ENCODE data around the gene SPEF2.

DNA sequence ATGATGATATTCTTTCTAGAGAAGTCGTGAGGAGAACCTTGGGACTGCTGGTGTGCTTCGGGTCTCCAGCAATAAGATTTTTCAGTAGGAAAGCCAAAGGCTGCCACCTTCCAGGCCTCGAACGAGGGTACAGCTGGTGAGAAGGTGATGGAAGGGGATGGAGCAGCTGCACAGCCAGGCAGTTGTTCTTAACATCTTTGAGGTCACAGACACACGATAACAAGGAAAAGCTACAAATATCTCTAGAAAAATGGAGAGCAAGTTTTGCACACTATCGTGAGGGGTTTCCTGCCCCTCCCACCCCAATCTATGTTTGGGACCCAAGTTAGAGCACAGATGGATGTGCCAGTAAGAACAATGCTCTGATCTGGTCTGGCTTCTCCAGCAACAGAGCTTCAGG is 232.2 kb downstream of the SPEF2 start:
- TF ChIP-seq, protein P1, sequence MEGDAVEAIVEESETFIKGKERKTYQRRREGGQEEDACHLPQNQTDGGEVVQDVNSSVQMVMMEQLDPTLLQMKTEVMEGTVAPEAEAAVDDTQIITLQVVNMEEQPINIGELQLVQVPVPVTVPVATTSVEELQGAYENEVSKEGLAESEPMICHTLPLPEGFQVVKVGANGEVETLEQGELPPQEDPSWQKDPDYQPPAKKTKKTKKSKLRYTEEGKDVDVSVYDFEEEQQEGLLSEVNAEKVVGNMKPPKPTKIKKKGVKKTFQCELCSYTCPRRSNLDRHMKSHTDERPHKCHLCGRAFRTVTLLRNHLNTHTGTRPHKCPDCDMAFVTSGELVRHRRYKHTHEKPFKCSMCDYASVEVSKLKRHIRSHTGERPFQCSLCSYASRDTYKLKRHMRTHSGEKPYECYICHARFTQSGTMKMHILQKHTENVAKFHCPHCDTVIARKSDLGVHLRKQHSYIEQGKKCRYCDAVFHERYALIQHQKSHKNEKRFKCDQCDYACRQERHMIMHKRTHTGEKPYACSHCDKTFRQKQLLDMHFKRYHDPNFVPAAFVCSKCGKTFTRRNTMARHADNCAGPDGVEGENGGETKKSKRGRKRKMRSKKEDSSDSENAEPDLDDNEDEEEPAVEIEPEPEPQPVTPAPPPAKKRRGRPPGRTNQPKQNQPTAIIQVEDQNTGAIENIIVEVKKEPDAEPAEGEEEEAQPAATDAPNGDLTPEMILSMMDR (IDR thresholded peaks at IDR 0.05; ENCODE audit: low read depth, low read length, missing input control), result no peak
- TF ChIP-seq EGR1 (IDR thresholded peaks at IDR 0.05; ENCODE audit: low read depth in 2 of 2) (no peak), GABPA (IDR thresholded peaks at IDR 0.05 in 1 of 2, conservative IDR thresholded peaks at IDR 0.05 in 1 of 2) (no peak), RXRA (IDR thresholded peaks at IDR 0.05) (no peak), RAD21 (IDR thresholded peaks at IDR 0.05) (no peak), TAF1 (conservative IDR thresholded peaks at IDR 0.05) (no peak), HNF4A (conservative IDR thresholded peaks at IDR 0.05) (no peak), JUND (IDR thresholded peaks at IDR 0.05) (no peak)
- TF ChIP-seq, protein P2, sequence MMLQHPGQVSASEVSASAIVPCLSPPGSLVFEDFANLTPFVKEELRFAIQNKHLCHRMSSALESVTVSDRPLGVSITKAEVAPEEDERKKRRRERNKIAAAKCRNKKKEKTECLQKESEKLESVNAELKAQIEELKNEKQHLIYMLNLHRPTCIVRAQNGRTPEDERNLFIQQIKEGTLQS (IDR thresholded peaks at IDR 0.05), result no peak
- TF ChIP-seq, protein P3, sequence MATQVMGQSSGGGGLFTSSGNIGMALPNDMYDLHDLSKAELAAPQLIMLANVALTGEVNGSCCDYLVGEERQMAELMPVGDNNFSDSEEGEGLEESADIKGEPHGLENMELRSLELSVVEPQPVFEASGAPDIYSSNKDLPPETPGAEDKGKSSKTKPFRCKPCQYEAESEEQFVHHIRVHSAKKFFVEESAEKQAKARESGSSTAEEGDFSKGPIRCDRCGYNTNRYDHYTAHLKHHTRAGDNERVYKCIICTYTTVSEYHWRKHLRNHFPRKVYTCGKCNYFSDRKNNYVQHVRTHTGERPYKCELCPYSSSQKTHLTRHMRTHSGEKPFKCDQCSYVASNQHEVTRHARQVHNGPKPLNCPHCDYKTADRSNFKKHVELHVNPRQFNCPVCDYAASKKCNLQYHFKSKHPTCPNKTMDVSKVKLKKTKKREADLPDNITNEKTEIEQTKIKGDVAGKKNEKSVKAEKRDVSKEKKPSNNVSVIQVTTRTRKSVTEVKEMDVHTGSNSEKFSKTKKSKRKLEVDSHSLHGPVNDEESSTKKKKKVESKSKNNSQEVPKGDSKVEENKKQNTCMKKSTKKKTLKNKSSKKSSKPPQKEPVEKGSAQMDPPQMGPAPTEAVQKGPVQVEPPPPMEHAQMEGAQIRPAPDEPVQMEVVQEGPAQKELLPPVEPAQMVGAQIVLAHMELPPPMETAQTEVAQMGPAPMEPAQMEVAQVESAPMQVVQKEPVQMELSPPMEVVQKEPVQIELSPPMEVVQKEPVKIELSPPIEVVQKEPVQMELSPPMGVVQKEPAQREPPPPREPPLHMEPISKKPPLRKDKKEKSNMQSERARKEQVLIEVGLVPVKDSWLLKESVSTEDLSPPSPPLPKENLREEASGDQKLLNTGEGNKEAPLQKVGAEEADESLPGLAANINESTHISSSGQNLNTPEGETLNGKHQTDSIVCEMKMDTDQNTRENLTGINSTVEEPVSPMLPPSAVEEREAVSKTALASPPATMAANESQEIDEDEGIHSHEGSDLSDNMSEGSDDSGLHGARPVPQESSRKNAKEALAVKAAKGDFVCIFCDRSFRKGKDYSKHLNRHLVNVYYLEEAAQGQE (IDR thresholded peaks at IDR 0.05), result no peak
- TF ChIP-seq, protein P4, sequence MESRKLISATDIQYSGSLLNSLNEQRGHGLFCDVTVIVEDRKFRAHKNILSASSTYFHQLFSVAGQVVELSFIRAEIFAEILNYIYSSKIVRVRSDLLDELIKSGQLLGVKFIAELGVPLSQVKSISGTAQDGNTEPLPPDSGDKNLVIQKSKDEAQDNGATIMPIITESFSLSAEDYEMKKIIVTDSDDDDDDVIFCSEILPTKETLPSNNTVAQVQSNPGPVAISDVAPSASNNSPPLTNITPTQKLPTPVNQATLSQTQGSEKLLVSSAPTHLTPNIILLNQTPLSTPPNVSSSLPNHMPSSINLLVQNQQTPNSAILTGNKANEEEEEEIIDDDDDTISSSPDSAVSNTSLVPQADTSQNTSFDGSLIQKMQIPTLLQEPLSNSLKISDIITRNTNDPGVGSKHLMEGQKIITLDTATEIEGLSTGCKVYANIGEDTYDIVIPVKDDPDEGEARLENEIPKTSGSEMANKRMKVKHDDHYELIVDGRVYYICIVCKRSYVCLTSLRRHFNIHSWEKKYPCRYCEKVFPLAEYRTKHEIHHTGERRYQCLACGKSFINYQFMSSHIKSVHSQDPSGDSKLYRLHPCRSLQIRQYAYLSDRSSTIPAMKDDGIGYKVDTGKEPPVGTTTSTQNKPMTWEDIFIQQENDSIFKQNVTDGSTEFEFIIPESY (IDR thresholded peaks at IDR 0.05), result no peak

All from liver (tissue), 3 donors.